Skin epidermis (tissue), 12 donors: Measurements from ENCODE around the gene SNX8.
"Not testable (repeated sequence)": the region's sequence is repeated elsewhere in the genome, so short reads cannot be mapped to it uniquely, and the experiment has no call there.

ENCODE experiments used
- H3K27ac ChIP-seq, 21 experiments: fragments of 200-600 bp; sonication (generic) in 11 of 21; one replicate each; pipeline ENCODE4 v1.5.0; 2020; ENCODE audit warnings: mild to moderate bottlenecking in 3 of 21, inconsistent platforms in 2 of 21, moderate library complexity in 2 of 21
- H3K4me3 ChIP-seq, 7 experiments: fragments of 200-600 bp; sonication (generic) in 2 of 7; one replicate each; pipeline ENCODE4 v1.5.0; 2020; ENCODE audit warnings: inconsistent platforms in 2 of 7, mild to moderate bottlenecking in 2 of 7, moderate library complexity in 1 of 7

Gene SNX8

DNA sequence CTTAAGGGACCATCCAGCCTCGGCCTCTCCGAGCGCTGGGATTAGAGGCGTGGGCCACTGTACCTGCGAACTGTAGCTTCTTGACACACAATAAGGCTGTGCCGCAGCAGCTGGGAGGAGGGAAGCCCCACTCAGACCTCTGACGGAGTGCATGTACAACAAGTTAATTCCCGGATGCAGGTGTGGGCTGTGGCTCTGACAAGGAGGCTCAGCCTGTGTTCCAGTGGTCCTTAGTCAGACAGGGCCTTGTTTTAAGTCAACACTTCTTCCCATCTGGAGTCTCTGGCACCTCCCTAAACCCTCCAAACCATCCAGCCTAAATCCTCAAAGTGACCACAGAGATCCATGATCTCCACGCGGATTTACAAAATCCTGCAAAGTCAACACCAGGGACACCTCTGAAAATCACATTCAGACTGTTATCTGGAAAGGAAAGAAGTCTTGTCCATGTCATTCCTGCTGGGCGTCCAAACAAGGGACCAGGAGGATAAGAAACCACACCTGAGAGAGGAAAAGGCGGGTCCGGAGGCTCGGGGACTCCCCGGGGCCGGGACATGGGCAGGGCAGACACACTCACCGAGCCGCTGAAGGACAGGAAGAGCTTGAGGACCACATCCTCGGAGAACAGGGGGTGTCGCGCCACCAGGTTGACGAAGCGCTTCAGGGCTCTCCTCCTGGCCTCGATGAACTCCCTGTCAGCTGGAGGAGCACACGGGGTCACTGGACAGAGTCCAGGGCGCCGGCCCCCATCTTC lies 42.8 kb downstream of the SNX8 start:
- Histone ChIP-seq H3K27ac (no peak overlapping the region), H3K4me3 (no peak overlapping the region)

- Histone ChIP-seq H3K4me3 (no peak overlapping the region), H3K27ac (peak overlapping the region in 2 of 21 experiments; percentile 17 to 49)
Measured at GRCh38 chr7:2270495-2270894, 43.7 kb downstream of the SNX8 start.

- H3K27ac ChIP-seq = peak overlapping the region in 12 of 21 experiments; percentile 4 to 75 (median 28)
- no peak overlapping the region for H3K4me3 ChIP-seq
Measured at GRCh38 chr7:2269991-2270460, 44.2 kb downstream of the SNX8 start.

GRCh38 chr7:2269089-2269990 lies 44.9 kb downstream of the SNX8 start:
- peak overlapping the region in 12 of 21 experiments; percentile 4 to 75 (median 28) for H3K27ac ChIP-seq

GRCh38 chr7:2266911-2267310 lies 47.3 kb downstream of the SNX8 start:
- H3K4me3 ChIP-seq = no peak overlapping the region
- peak overlapping the region in 4 of 21 experiments; percentile 24 to 73 (median 67) for H3K27ac ChIP-seq

More at GRCh38 chr7:2269089-2269990, 44.9 kb downstream of the SNX8 start:
- not testable (repeated sequence) for H3K4me3 ChIP-seq

GRCh38 chr7:2264158-2264557 lies 50.1 kb downstream of the SNX8 start:
- no peak overlapping the region for H3K27ac ChIP-seq
- no peak overlapping the region for H3K4me3 ChIP-seq

GRCh38 chr7:2263176-2263575 lies 51.1 kb downstream of the SNX8 start:
- H3K27ac ChIP-seq = no peak overlapping the region
- no peak overlapping the region for H3K4me3 ChIP-seq

DNA sequence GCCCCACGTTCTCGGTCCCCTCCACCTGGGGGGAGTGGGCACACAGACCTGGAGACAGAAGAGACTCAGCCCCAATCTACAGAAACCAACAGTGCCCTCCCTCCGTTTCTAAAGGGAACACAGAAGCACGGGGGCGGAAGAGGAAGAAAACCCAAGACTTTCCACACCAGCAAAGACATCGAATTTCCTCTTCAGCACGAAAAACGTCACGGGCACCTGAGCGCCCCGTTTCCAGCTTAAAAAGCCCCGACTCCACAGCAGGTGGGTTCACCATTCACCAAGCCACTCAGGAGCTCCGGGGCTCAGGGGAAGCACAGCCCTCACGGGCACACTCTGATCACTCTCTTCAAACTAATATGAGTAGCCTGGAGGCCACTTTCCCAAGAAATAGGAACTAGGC lies 52.6 kb downstream of the SNX8 start:
- H3K27ac ChIP-seq = peak overlapping the region in 13 of 21 experiments; percentile 12 to 82 (median 41)
- no peak overlapping the region for H3K4me3 ChIP-seq

DNA sequence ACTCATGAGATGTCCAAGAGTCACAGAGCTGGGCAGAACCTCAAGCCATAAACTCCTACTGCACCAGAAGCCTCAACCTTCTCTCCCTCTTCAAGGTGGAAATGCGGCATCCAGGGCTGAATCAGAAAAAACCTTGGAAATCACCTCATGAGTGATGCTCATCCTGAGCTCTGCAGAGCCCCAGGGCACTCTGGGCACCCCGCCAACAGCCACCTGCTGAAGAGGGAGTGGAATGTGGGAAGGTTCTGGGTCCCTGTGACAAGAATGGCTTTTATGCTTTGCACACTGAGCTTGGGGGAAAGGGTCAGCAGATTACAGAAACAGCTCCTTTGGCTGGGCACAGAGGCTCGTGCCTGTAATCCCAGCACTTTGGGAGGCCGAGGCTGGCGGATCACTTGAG lies 53.4 kb downstream of the SNX8 start:
- H3K27ac ChIP-seq = no peak overlapping the region

DNA sequence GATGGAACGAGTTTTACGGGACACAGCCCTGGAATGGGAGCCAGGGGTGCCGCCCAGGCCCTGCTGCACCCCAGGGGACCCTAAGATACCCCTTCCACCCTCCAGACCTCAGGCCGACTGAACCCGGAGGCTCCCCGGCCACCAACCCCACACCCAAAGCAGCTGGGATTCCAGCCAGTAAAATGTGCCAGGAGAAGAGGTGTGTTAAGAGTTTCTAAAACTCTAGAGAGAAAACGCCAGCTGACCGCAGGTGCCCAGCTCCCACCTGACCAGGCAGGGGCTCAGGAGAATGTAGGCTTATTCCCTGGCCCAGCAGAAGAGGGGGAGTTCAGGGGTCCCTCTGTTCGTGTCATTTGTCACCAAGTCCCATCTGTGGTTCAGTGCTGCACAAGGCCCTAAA lies 54.8 kb downstream of the SNX8 start:
- H3K4me3 ChIP-seq = no peak overlapping the region
- peak overlapping the region in 2 of 21 experiments; percentile 31 to 37 for H3K27ac ChIP-seq

More for the DNA sequence above, 53.4 kb downstream of the SNX8 start:
- no peak overlapping the region for H3K4me3 ChIP-seq

DNA sequence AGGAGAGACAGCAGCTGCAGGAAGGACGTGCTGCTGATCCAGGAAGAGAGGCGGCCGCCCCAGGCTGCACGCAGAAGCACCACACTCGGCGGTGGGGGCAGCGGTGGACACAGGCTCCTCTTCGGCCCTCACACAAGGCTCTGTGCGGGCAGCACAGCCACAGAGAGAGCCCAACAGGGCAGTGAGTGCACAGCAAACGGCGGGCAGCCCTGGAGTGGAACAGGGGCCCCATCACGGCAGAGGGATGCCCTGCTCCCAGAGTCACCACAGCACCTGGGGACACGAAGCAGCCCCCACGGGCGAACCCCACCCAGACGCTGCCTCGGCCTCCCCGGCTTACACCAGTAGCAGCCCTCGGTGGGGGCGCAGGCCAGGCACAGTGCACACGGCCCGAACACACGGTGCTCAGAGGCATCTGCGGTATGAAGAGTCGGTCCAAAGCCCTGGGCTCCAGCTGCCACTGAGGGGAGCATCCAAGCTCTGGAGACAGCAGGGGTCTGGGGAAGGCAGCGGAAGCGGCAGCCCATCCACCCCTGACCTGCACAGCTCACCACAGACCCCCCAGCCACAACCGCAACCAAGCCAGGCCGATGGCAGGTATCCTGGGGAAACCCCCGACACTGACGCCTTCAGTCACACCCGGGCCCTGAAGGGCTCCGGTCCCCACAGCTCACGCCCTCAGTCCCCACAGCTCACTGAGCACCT lies 55.4 kb downstream of the SNX8 start:
- H3K27ac ChIP-seq = peak overlapping the region in 1 of 21 experiments; percentile 37
- H3K4me3 ChIP-seq = no peak overlapping the region

- no peak overlapping the region for H3K27ac ChIP-seq
- no peak overlapping the region for H3K4me3 ChIP-seq
Measured at GRCh38 chr7:2257651-2258050, 56.6 kb downstream of the SNX8 start.

DNA sequence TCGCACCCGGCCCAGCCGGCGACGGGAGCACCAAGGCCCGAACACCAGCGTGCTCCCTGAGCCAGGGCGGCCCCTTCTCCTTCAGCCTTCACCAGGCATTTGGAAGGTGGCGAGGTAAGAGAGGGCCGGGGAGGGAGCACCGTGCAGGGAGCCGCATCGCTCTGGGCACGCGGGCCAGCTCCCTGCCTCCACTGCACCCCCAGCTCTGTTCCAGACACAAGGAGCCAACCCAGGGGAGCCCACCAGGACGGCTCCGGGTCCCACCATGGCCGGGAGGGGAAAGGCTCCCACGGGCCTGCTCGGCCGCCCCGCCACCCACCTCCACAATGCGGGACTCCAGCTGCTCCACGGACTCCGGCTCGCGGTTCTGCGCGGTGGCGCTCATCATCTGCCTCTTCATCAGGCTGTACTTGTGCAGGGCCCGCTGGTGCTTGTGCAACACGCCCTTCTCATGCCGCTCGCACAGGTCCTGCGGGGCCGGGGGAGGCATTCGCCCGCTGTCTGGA lies 57.1 kb downstream of the SNX8 start:
- Histone ChIP-seq H3K4me3 (no peak overlapping the region), H3K27ac (no peak overlapping the region)

GRCh38 chr7:2256306-2257045 lies 57.8 kb downstream of the SNX8 start:
- no peak overlapping the region for H3K4me3 ChIP-seq

GRCh38 chr7:2255145-2256139 lies 58.8 kb downstream of the SNX8 start:
- H3K27ac ChIP-seq = no peak overlapping the region
- no peak overlapping the region for H3K4me3 ChIP-seq

More at GRCh38 chr7:2256306-2257045, 57.8 kb downstream of the SNX8 start:
- no peak overlapping the region for H3K27ac ChIP-seq

- H3K4me3 ChIP-seq = no peak overlapping the region
- no peak overlapping the region for H3K27ac ChIP-seq
Measured at GRCh38 chr7:2254429-2255144, 59.7 kb downstream of the SNX8 start.

DNA sequence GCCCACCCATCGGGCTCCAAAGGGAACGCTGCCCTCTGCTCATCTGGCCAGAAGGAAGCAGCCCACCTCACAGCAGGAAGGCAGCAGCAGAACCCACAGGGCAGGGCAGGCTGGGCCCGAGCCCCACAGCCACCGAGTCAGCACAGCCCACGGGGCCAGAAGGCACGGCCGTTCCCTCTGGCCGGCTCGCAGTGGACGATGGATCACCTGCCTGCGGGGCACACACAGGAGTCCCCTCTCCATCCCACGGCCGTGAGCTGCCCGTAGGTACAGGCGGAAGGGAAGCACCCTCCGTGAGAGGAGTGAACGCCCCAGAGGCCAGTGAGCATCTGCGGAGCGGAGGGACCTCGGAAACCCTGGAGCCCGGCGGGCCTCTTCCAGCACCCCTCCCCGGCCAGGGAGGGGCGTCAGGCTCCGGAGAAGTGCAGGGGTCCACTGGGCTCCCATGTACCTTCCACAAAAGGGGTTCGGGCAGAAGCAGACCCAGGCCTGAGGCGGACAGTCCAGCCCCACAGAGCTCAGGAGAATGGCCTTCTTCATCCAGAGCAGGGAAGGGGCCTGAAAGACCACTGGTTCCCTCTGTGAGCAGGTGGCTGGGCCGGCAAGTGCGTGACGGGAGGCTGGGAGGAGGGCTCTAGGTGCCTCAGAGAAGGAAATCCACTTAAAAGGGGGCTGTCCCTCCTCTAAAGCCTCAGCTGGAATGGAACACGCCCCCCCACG lies 60.6 kb downstream of the SNX8 start:
- H3K4me3 ChIP-seq = no peak overlapping the region
- H3K27ac ChIP-seq = no peak overlapping the region
